Prostate gland (tissue), 2 donors: ENCODE data around the gene GAN. TPM values are rescaled to one million over a fixed set of nuclear protein-coding genes. Genes with fewer than 3 reads are reported as not detected.
A peak's percentile ranks its signal among the peaks of the same experiment; 100 is the strongest.

Experiments used
- DNase-seq: peaks from one replicate; pipeline ENCODE4 v3.0.0-alpha.2; 2019; ENCODE audit warnings: low spot score
- H3K27ac ChIP-seq, 2 donors: fragments of 200-600 bp; sonication (generic); 2 replicates each; pipeline ENCODE4 v1.5.1; 2017 to 2019
- H3K27me3 ChIP-seq: fragments of 200-600 bp; sonication (generic); replicated peaks from 2 replicates; pipeline ENCODE4 v1.5.1; 2019; ENCODE audit not compliant: insufficient read depth
- H3K36me3 ChIP-seq, 2 donors: fragments of 200-600 bp; sonication (generic); 1 replicate in 1 of 2; 2 replicates in 1 of 2; pipeline versions ENCODE4 v1.5.1 to v1.8.1; 2017 to 2019
- H3K4me1 ChIP-seq: fragments of 200-600 bp; sonication (generic); replicated peaks from 2 replicates; pipeline ENCODE4 v1.5.1; 2019
- H3K4me3 ChIP-seq, 2 donors: fragments of 200-600 bp; sonication (generic); 2 replicates each; pipeline ENCODE4 v1.5.1; 2017 to 2019
- H3K9me3 ChIP-seq: fragments of 200-600 bp; sonication (generic); 2 replicates; pipeline ENCODE4 v1.5.1; 2017
- CTCF ChIP-seq, 4 experiments: fragments of 200-600 bp in 2 of 4; fragments of 450-650 bp in 2 of 4; sonication (generic) in 2 of 4; IDR thresholded peaks; 1 replicate in 3 of 4; 2 replicates in 1 of 4; pipeline ENCODE4 v1.5.1; 2016 to 2019; ENCODE audit warnings: antibody characterized with exemption in 4 of 4, mild to moderate bottlenecking in 2 of 4, moderate library complexity in 2 of 4
- POLR2A ChIP-seq: fragments of 450-650 bp; IDR thresholded peaks from one replicate; pipeline ENCODE4 v1.6.1; 2016; ENCODE audit warnings: antibody characterized with exemption, mild to moderate bottlenecking
- POLR2AphosphoS5 ChIP-seq: sonication (generic); formaldehyde crosslinking; IDR thresholded peaks from one replicate; pipeline ENCODE4 v1.6.1; 2017; ENCODE audit warnings: antibody characterized with exemption
- WGBS: methylation state at CpG from one replicate; pipeline ENCODE4 v1.1.5; 2018; 5-methylcytosine and 5-hydroxymethylcytosine counted together
- intact Hi-C: fragments of 100-400 bp; cut with DNase I; formaldehyde crosslinking; loops from one replicate; pipeline ENCODE4 v1.14.2; 2022
- total RNA-seq, 2 donors: library from RNA; depleted of rRNA; stranded (reverse); fragments of >200 nt; gene quantifications; one replicate each; pipeline ENCODE4 v1.1.0, GENCODE V29; 2016

Gene GAN
- total RNA-seq, 2 donors from 2014 or later = 8.2 to 10.1 TPM

GRCh38 chr16:81268509-81268908 is 46.3 kb upstream of the GAN start:
- no peak for DNase-seq
- Histone ChIP-seq H3K27me3 (no peaks in the 10 kb centered on the region), H3K9me3 (no peaks in the 10 kb centered on the region), H3K4me1 (peaks cover 4% of the 10 kb centered on the region), H3K4me3 (no peak overlapping the region), H3K27ac (no peak overlapping the region), H3K36me3 (no peaks in the 10 kb centered on the region)
- TF ChIP-seq POLR2A (no peak), POLR2AphosphoS5 (no peak), CTCF (IDR thresholded peaks at IDR 0.05) (no peak)
- intact Hi-C loops = no loop called here
- WGBS = 94% methylated on average over 5 of the region's 5 CpGs

- DNase-seq = no peak
- no peaks in the 10 kb centered on the region for H3K9me3 ChIP-seq
Observed at GRCh38 chr16:81273223-81273950, 41.4 kb upstream of the GAN start.

GRCh38 chr16:81275064-81275532 is 39.7 kb upstream of the GAN start:
- 87% methylated on average over 9 of the region's 9 CpGs for WGBS
- intact Hi-C loops = no loop called here
- TF ChIP-seq POLR2AphosphoS5 = no peak
- TF ChIP-seq POLR2A = no peak
- TF ChIP-seq CTCF (IDR thresholded peaks at IDR 0.05) = no peak
- no peaks in the 10 kb centered on the region for H3K4me1 ChIP-seq
- no peak overlapping the region for H3K4me3 ChIP-seq
- no peaks in the 10 kb centered on the region for H3K27me3 ChIP-seq
- no peaks in the 10 kb centered on the region for H3K9me3 ChIP-seq
- no peaks in the 10 kb centered on the region for H3K36me3 ChIP-seq
- peak overlapping the region in 1 of 2 donors; percentile 69 for H3K27ac ChIP-seq
- DNase-seq = no peak

More at GRCh38 chr16:81273223-81273950, 41.4 kb upstream of the GAN start:
- TF ChIP-seq CTCF (IDR thresholded peaks at IDR 0.05) (no peak), POLR2AphosphoS5 (no peak), POLR2A (no peak)
- Histone ChIP-seq H3K4me3 (no peak overlapping the region), H3K27ac (peak overlapping the region; percentile 40 to 69), H3K27me3 (no peaks in the 10 kb centered on the region), H3K36me3 (no peaks in the 10 kb centered on the region), H3K4me1 (no peaks in the 10 kb centered on the region)
- intact Hi-C loops = no loop called here
- WGBS = 75% methylated on average over 10 of the region's 10 CpGs

- H3K27me3 ChIP-seq = no peaks in the 10 kb centered on the region
- H3K4me3 ChIP-seq = no peak overlapping the region
- no peaks in the 10 kb centered on the region for H3K9me3 ChIP-seq
- H3K27ac ChIP-seq = peak overlapping the region in 1 of 2 donors; percentile 69
- 90% methylated on average over 9 of the region's 9 CpGs for WGBS
- no peak for DNase-seq
- H3K36me3 ChIP-seq = no peaks in the 10 kb centered on the region
- no peaks in the 10 kb centered on the region for H3K4me1 ChIP-seq
- TF ChIP-seq CTCF (IDR thresholded peaks at IDR 0.05) (no peak), POLR2A (no peak), POLR2AphosphoS5 (no peak)
- intact Hi-C loops = no loop called here
Observed at GRCh38 chr16:81275795-81276194, 39.0 kb upstream of the GAN start.

- Histone ChIP-seq H3K27me3 (no peaks in the 10 kb centered on the region), H3K9me3 (no peaks in the 10 kb centered on the region), H3K4me3 (no peak overlapping the region), H3K4me1 (no peaks in the 10 kb centered on the region), H3K27ac (peak overlapping the region; percentile 69 to 70), H3K36me3 (no peaks in the 10 kb centered on the region)
- 94% methylated on average over 3 of the region's 3 CpGs for WGBS
- TF ChIP-seq CTCF (IDR thresholded peaks at IDR 0.05) (no peak), POLR2AphosphoS5 (no peak), POLR2A (no peak)
- no peak for DNase-seq
- intact Hi-C loops = no loop called here
Observed at GRCh38 chr16:81276323-81276722, 38.4 kb upstream of the GAN start.
